NCI-H524 treated with DMSO at 0.1 percent for 48 hours (cell line): ENCODE measurements around the gene DAPP1.

ENCODE experiments used
- DNase-seq: peaks from one replicate; lab custom pipeline; 2025; lab: John Stamatoyannopoulos, UW

The DAPP1 gene

GRCh38 chr4:99915449-99915848 lies 98.8 kb downstream of the DAPP1 start:
- DNase-seq, result no peak

- no peak for DNase-seq
Observed at GRCh38 chr4:99917575-99917974, 100.9 kb downstream of the DAPP1 start.

- DNase-seq, result no peak
Observed at GRCh38 chr4:99918656-99919055, 102.0 kb downstream of the DAPP1 start.
